H1 (cell line): ENCODE measurements around the gene FCRL2. TPM values are rescaled to one million over a fixed set of nuclear protein-coding genes. Genes with fewer than 3 reads are reported as not detected.

Experiments
- CTCF ChIA-PET: fragments of 300-600 bp; sonication (Branson Sonifier 250); formaldehyde crosslinking; loops from one replicate; lab custom pipeline; 2021; ENCODE audit not compliant: partially characterized antibody; lab: Charles Lee
- POLR2A ChIA-PET: fragments of 300-600 bp; sonication (Branson Sonifier 250); formaldehyde crosslinking; loops from one replicate; lab custom pipeline; 2021; ENCODE audit warnings: inconsistent platforms; ENCODE audit not compliant: partially characterized antibody; lab: Charles Lee
- DNase-seq, 2 experiments: peaks; one replicate each; pipeline versions ENCODE4 v3.0.0 to v3.0.0-alpha.2; 2010 to 2022; ENCODE audit warnings: low spot score in 2 of 2, low read depth in 1 of 2, mixed read lengths in 1 of 2
- FAIRE-seq: peaks from 2 replicates; lab custom pipeline; 2011; peaks lifted over from hg19 to GRCh38; lab: Jason Lieb, UNC
- H2AFZ ChIP-seq: 2 replicates; pipeline ENCODE4 v1.8.1; 2012; ENCODE audit warnings: low read length, inconsistent platforms
- H2AK5ac ChIP-seq: 2 replicates; pipeline ENCODE4 v1.6.1; 2013; ENCODE audit warnings: low read depth, low read length
- H2BK120ac ChIP-seq: replicated peaks from 2 replicates; pipeline ENCODE3; 2013; ENCODE audit warnings: low read depth, low read length, inconsistent platforms
- H2BK12ac ChIP-seq: 2 replicates; pipeline ENCODE4 v1.6.1; 2013; ENCODE audit warnings: low read depth, low read length
- H2BK15ac ChIP-seq: 2 replicates; pipeline ENCODE4 v1.6.1; 2013; ENCODE audit warnings: low read length
- H2BK20ac ChIP-seq: 2 replicates; pipeline ENCODE4 v1.6.1; 2013; ENCODE audit warnings: low read length
- H2BK5ac ChIP-seq: 2 replicates; pipeline ENCODE4 v1.6.1; 2013; ENCODE audit warnings: low read depth, low read length
- H3K14ac ChIP-seq: 2 replicates; pipeline ENCODE4 v1.6.1; 2013; ENCODE audit warnings: inconsistent platforms; ENCODE audit not compliant: insufficient read length
- H3K18ac ChIP-seq: 2 replicates; pipeline ENCODE4 v1.6.1; 2013; ENCODE audit warnings: low read length; ENCODE audit errors: extremely low read depth
- H3K23ac ChIP-seq: 2 replicates; pipeline ENCODE4 v1.6.1; 2013; ENCODE audit warnings: inconsistent platforms; ENCODE audit not compliant: insufficient read length
- H3K23me2 ChIP-seq: 2 replicates; pipeline ENCODE4 v1.6.1; 2013; ENCODE audit warnings: low read depth, low read length
- H3K27ac ChIP-seq: 2 replicates; pipeline ENCODE4 v1.6.1; 2011; ENCODE audit warnings: low read depth, low read length, inconsistent platforms
- H3K27me3 ChIP-seq, 4 experiments: replicated peaks in 1 of 4; 1 replicate in 1 of 4; 2 replicates in 3 of 4; pipeline versions ENCODE4 v1.6.1 to v1.8.1; 2011 to 2013; ENCODE audit warnings: low read length in 3 of 4, mild to moderate bottlenecking in 3 of 4, inconsistent platforms in 2 of 4, mixed read lengths in 2 of 4, moderate library complexity in 1 of 4; ENCODE audit not compliant: control insufficient read depth in 3 of 4, insufficient read depth in 3 of 4; ENCODE audit errors: extremely low read depth in 1 of 4
- H3K36me3 ChIP-seq, 4 experiments: 2 replicates each; pipeline versions ENCODE4 v1.6.1 to v1.8.1; 2011 to 2013; ENCODE audit warnings: mild to moderate bottlenecking in 4 of 4, low read length in 3 of 4, moderate library complexity in 2 of 4, control low read depth in 1 of 4, inconsistent platforms in 1 of 4; ENCODE audit not compliant: insufficient read depth in 4 of 4, control insufficient read depth in 2 of 4
- H3K4ac ChIP-seq: replicated peaks from 2 replicates; pipeline ENCODE3; 2013; ENCODE audit warnings: low read length, low read depth, mixed read lengths, inconsistent platforms; ENCODE audit not compliant: insufficient read length
- H3K4me1 ChIP-seq, 4 experiments: replicated peaks in 1 of 4; 1 replicate in 1 of 4; 2 replicates in 3 of 4; pipeline versions ENCODE4 v1.6.1 to v1.8.1; 2011 to 2013; ENCODE audit warnings: low read length in 3 of 4, inconsistent platforms in 2 of 4, mixed read lengths in 1 of 4; ENCODE audit not compliant: insufficient read depth in 4 of 4, control insufficient read depth in 3 of 4
- H3K4me2 ChIP-seq, 2 experiments: 2 replicates each; pipeline versions ENCODE4 v1.6.1 to v1.8.1; 2011 to 2013; ENCODE audit warnings: low read depth in 2 of 2, low read length in 2 of 2, control low read depth in 1 of 2, inconsistent platforms in 1 of 2, mild to moderate bottlenecking in 1 of 2; ENCODE audit not compliant: insufficient read depth in 1 of 2
- H3K4me3 ChIP-seq, 4 experiments: fragments of 200-600, 300-600 bp in 1 of 4; sonication (generic), shearing (Covaris generic), sonication (Bioruptor Twin) in 1 of 4; 2 replicates each; pipeline versions ENCODE4 v1.5.1 to v1.8.1; 2011 to 2016; ENCODE audit warnings: low read length in 4 of 4, low read depth in 3 of 4, control low read depth in 2 of 4, inconsistent platforms in 2 of 4, mild to moderate bottlenecking in 2 of 4, mixed read lengths in 1 of 4, moderate library complexity in 1 of 4; ENCODE audit not compliant: insufficient read depth in 2 of 4; ENCODE audit errors: extremely low read depth in 1 of 4
- H3K56ac ChIP-seq: replicated peaks from 2 replicates; pipeline ENCODE3; 2013; ENCODE audit warnings: low read depth, mild to moderate bottlenecking, mixed read lengths, low read length, inconsistent platforms; ENCODE audit not compliant: insufficient read length
- H3K79me1 ChIP-seq: 2 replicates; pipeline ENCODE4 v1.6.1; 2013; ENCODE audit warnings: low read depth, low read length, control low read depth
- H3K79me2 ChIP-seq, 2 experiments: 2 replicates each; pipeline versions ENCODE4 v1.6.1 to v1.8.1; 2012 to 2013; ENCODE audit warnings: low read length in 2 of 2, mild to moderate bottlenecking in 2 of 2, inconsistent platforms in 1 of 2; ENCODE audit not compliant: insufficient read depth in 2 of 2, control insufficient read depth in 1 of 2
- H3K9ac ChIP-seq, 4 experiments: replicated peaks in 1 of 4; 1 replicate in 1 of 4; 2 replicates in 3 of 4; pipeline versions ENCODE4 v1.6.1 to v1.8.1; 2011 to 2013; ENCODE audit warnings: low read depth in 3 of 4, low read length in 3 of 4, control low read depth in 2 of 4, mild to moderate bottlenecking in 2 of 4, moderate library complexity in 2 of 4, inconsistent platforms in 1 of 4; ENCODE audit errors: extremely low read depth in 1 of 4
- H3K9me3 ChIP-seq, 2 experiments: 2 replicates each; pipeline versions ENCODE4 v1.6.1 to v1.8.1; 2012 to 2013; ENCODE audit warnings: mild to moderate bottlenecking in 2 of 2, moderate library complexity in 2 of 2, control low read depth in 1 of 2, inconsistent platforms in 1 of 2, low read depth in 1 of 2, low read length in 1 of 2, mixed read lengths in 1 of 2; ENCODE audit not compliant: insufficient read depth in 2 of 2
- H4K20me1 ChIP-seq, 2 experiments: replicated peaks in 1 of 2; 2 replicates each; pipeline versions ENCODE3 to v1.8.1; 2011 to 2013; ENCODE audit warnings: inconsistent platforms in 2 of 2, low read length in 2 of 2, mild to moderate bottlenecking in 1 of 2; ENCODE audit not compliant: insufficient read depth in 2 of 2, control insufficient read depth in 1 of 2
- H4K5ac ChIP-seq: 2 replicates; pipeline ENCODE4 v1.6.1; 2013; ENCODE audit warnings: low read length, low read depth, mixed read lengths, inconsistent platforms; ENCODE audit not compliant: insufficient read length
- H4K8ac ChIP-seq: 2 replicates; pipeline ENCODE4 v1.8.0; 2013; ENCODE audit warnings: mild to moderate bottlenecking, moderate library complexity, low read length, inconsistent platforms; ENCODE audit not compliant: insufficient read depth; ENCODE audit errors: extremely low read depth
- H4K91ac ChIP-seq: replicated peaks from 2 replicates; pipeline ENCODE3; 2013; ENCODE audit warnings: low read length, mixed read lengths, inconsistent platforms; ENCODE audit not compliant: insufficient read length
- BCL11A ChIP-seq, 2 experiments: IDR thresholded peaks; one replicate each; pipeline ENCODE4 v1.6.1; 2011; ENCODE audit warnings: low read depth in 2 of 2, low read length in 2 of 2, mild to moderate bottlenecking in 2 of 2
- CBX5 ChIP-seq: fragments of 300-800, 300-1000 bp; sonication (generic); IDR thresholded peaks from 2 replicates; pipeline ENCODE4 v1.7.1; 2016; ENCODE audit warnings: antibody characterized with exemption, low read length, low read depth
- EGR1 ChIP-seq: IDR thresholded peaks from 2 replicates; pipeline ENCODE4 v1.6.1; 2011; ENCODE audit warnings: low read depth, low read length, borderline replicate concordance
- FOSL1 ChIP-seq: IDR thresholded peaks from 2 replicates; pipeline ENCODE4 v1.6.1; 2011; ENCODE audit warnings: mild to moderate bottlenecking, low read depth, low read length, moderate library complexity; ENCODE audit not compliant: insufficient read depth
- HDAC6 ChIP-seq: IDR thresholded peaks from one replicate; pipeline ENCODE4 v1.7.1; 2012; ENCODE audit warnings: low read depth, mild to moderate bottlenecking, inconsistent platforms, low read length, moderate library complexity
- KDM1A ChIP-seq: fragments of 200-600, 300-600 bp; sonication (generic); IDR thresholded peaks from 2 replicates; pipeline ENCODE4 v1.7.1; 2016; ENCODE audit warnings: mild to moderate bottlenecking, low read length, borderline replicate concordance
- KDM4A ChIP-seq: IDR thresholded peaks from one replicate; pipeline ENCODE4 v1.7.1; 2012; ENCODE audit warnings: low read depth, mild to moderate bottlenecking, moderate library complexity, low read length, inconsistent platforms; ENCODE audit not compliant: severe bottlenecking
- RBBP5 ChIP-seq: IDR thresholded peaks from 2 replicates; pipeline ENCODE4 v1.7.1; 2012; ENCODE audit warnings: low read depth, mild to moderate bottlenecking, inconsistent platforms, low read length, moderate library complexity, borderline replicate concordance
- RNF2 ChIP-seq: fragments of 200-900, 300-1000 bp; sonication (generic); IDR thresholded peaks from 2 replicates; pipeline ENCODE4 v1.7.1; 2016; ENCODE audit warnings: borderline replicate concordance, low read depth, mild to moderate bottlenecking, antibody characterized with exemption, low read length; ENCODE audit not compliant: poor library complexity, severe bottlenecking; ENCODE audit errors: missing control alignments
- SIRT6 ChIP-seq: IDR thresholded peaks from one replicate; pipeline ENCODE4 v1.7.1; 2012; ENCODE audit warnings: low read length, inconsistent platforms
- SP4 ChIP-seq: IDR thresholded peaks from 2 replicates; pipeline ENCODE4 v1.6.1; 2012; ENCODE audit warnings: low read length, inconsistent platforms
- TAF1 ChIP-seq: IDR thresholded peaks from 2 replicates; pipeline ENCODE4 v1.6.1; 2011; ENCODE audit warnings: mild to moderate bottlenecking, low read depth, low read length
- TCF12 ChIP-seq: IDR thresholded peaks from 2 replicates; pipeline ENCODE4 v1.6.1; 2011; ENCODE audit warnings: low read depth, mild to moderate bottlenecking, low read length
- WGBS, 2 experiments: shearing (Covaris generic) in 1 of 2; methylation state at CpG; one replicate each; pipeline versions ENCODE4 v1.1.6 to v1.1.7; 2013 to 2015; ENCODE audit warnings: low lambda C conversion rate in 2 of 2, mixed read lengths in 2 of 2, inconsistent platforms in 1 of 2, low coverage in 1 of 2, missing lambda C conversion rate in 1 of 2; ENCODE audit not compliant: insufficient replicate concordance in 2 of 2, insufficient coverage in 1 of 2, insufficient read length in 1 of 2; ENCODE audit errors: extremely low coverage in 1 of 2, missing lambda C conversion rate in 1 of 2; 5-methylcytosine and 5-hydroxymethylcytosine counted together
- polyA plus RNA-seq, 7 experiments: library from polyadenylated mRNA; depleted of rRNA in 3 of 7; stranded (reverse) in 5 of 7; unstranded in 2 of 7; fragments of >200 nt in 5 of 7; fragments of 200-250 nt in 2 of 7; gene quantifications; 1 replicate in 5 of 7; 2 replicates in 1 of 7; 4 replicates in 1 of 7; pipeline versions ENCODE4 v1.2.1 to v1.2.3, GENCODE V29; 2011 to 2013; ENCODE audit warnings: missing spikeins in 2 of 7, mixed read lengths in 2 of 7
- total RNA-seq: library from RNA; stranded (reverse); fragmentation: NEBNext Ultra II Directional; extraction: Animal tissue kit (Norgen Biotek cat#: 25700); gene quantifications from 2 replicates; pipeline ENCODE4 v1.2.1, GENCODE V29; 2021

The FCRL2 gene
- total and polyA plus RNA-seq, 2 of the 8 experiments (the other 6 are each of a cell fraction or from before 2014, with no cell fraction given), result not detected

GRCh38 chr1:157799996-157800395 is 23.1 kb upstream of the FCRL2 start:
- Histone ChIP-seq H3K36me3 (no peaks in the 10 kb centered on the region), H3K9me3 (no peaks in the 10 kb centered on the region), H2BK120ac (no peak overlapping the region), H3K18ac (no peak overlapping the region), H3K4me1 (no peaks in the 10 kb centered on the region), H3K9ac (no peak overlapping the region), H4K20me1 (no peaks in the 10 kb centered on the region), H3K27me3 (no peaks in the 10 kb centered on the region), H2BK5ac (no peak overlapping the region), H3K14ac (no peak overlapping the region), H4K5ac (no peak overlapping the region), H3K79me1 (no peaks in the 10 kb centered on the region), H4K91ac (no peak overlapping the region), H3K4me3 (no peak overlapping the region), H3K23ac (no peak overlapping the region), H2BK15ac (no peak overlapping the region), H2BK12ac (no peak overlapping the region), H3K23me2 (no peaks in the 10 kb centered on the region), H2AK5ac (no peak overlapping the region), H3K27ac (no peak overlapping the region), H3K56ac (no peak overlapping the region), H2BK20ac (no peak overlapping the region), H3K79me2 (no peaks in the 10 kb centered on the region), H3K4ac (no peak overlapping the region), H4K8ac (no peak overlapping the region), H2AFZ (no peak overlapping the region), H3K4me2 (no peak overlapping the region)
- TF ChIP-seq SIRT6 (no peak), SP4 (no peak), EGR1 (no peak), TAF1 (no peak), KDM4A (no peak), RBBP5 (no peak), HDAC6 (no peak), RNF2 (no peak), CBX5 (no peak), BCL11A (IDR thresholded peaks at IDR 0.05; ENCODE audit: low read depth in 2 of 2, low read length in 2 of 2) (no peak), FOSL1 (no peak), KDM1A (no peak), TCF12 (no peak)
- FAIRE-seq, result no peak
- ChIA-PET POLR2A (no interaction called here), CTCF (no interaction called here)
- DNase-seq, result no peak
- WGBS, 2 experiments, result 79% methylated on average over 1 of the region's 1 CpG; no CpG with 5 or more reads in 1 of the 2 experiments
